ENCODE measurements around the gene KLHL18.
"Not testable (repeated sequence)": the region's sequence is repeated elsewhere in the genome, so short reads cannot be mapped to it uniquely, and the experiment has no call there.

KLHL18 gene

DNA sequence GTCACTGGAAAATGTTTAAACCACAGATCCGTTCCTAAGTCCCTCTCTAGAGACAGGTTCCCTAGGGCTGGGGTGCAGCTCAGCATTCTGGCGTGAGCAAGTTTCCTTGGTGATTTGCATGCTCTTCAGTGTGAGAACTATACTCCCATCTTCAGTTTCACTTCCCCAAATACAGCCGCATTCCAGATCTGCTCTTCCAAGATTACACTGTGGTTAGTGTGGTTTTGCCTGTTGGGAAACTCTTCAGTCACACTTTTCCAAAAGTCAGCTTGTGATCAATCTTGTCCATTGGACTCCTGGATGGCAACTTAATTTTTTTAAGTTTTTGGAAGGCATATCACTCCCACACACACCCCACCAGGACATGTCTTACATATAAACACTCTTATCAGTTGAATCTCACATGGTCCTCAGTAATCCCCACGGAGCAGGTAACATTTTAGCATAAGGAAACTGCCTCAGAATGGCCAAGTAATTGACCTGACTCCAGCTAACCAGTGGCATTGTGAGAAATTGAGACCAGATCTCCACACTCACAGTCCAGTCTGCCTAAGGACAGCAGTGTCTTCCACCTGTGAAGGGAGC, 64.6 kb downstream of the KLHL18 start:
- DNase-seq (ENCODE audit: insufficient read length, low spot score), result no peak
- FAIRE-seq, result no peak
- TF ChIP-seq, protein P1, sequence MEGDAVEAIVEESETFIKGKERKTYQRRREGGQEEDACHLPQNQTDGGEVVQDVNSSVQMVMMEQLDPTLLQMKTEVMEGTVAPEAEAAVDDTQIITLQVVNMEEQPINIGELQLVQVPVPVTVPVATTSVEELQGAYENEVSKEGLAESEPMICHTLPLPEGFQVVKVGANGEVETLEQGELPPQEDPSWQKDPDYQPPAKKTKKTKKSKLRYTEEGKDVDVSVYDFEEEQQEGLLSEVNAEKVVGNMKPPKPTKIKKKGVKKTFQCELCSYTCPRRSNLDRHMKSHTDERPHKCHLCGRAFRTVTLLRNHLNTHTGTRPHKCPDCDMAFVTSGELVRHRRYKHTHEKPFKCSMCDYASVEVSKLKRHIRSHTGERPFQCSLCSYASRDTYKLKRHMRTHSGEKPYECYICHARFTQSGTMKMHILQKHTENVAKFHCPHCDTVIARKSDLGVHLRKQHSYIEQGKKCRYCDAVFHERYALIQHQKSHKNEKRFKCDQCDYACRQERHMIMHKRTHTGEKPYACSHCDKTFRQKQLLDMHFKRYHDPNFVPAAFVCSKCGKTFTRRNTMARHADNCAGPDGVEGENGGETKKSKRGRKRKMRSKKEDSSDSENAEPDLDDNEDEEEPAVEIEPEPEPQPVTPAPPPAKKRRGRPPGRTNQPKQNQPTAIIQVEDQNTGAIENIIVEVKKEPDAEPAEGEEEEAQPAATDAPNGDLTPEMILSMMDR (IDR thresholded peaks at IDR 0.05; ENCODE audit: insufficient read depth, missing control alignments), result no peak

DNA sequence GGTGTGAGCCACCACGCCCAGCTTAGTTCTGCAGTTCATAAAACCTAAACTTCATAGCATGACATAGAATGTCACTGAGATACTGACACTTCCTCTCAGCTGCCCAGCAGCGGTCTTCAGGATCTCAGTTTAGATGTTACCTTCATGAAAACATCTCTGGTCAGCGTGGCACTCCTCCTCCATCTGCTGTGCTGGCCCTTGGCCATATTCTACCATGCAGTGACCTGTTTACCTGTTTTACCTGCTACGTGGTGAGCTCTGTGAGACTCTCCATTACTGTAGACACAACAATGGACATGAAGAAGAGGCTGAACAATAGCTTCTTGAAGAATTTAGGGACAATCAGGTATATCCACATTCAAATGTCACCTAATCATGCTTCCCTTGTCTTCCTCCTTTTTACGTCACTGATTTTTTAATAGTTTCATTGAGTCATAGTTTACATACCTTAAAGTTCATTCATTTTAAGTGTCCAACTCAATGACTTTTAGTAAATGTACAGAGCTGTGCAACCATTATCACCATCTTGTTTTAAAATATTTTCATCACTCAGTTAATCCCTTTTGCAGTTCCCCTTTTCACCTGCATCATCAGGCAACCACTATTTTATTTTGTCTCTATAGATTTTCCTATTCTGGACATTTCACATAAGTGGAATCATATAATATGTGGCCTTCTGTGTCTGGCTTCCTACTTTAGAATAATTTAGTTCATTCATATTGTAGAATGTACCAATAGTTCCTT, 65.8 kb downstream of the KLHL18 start:
- no peak for DNase-seq (ENCODE audit: insufficient read length, low spot score)
- TF ChIP-seq, protein P1 (IDR thresholded peaks at IDR 0.05; ENCODE audit: insufficient read depth, missing control alignments), result no peak
- FAIRE-seq, result no peak

DNA sequence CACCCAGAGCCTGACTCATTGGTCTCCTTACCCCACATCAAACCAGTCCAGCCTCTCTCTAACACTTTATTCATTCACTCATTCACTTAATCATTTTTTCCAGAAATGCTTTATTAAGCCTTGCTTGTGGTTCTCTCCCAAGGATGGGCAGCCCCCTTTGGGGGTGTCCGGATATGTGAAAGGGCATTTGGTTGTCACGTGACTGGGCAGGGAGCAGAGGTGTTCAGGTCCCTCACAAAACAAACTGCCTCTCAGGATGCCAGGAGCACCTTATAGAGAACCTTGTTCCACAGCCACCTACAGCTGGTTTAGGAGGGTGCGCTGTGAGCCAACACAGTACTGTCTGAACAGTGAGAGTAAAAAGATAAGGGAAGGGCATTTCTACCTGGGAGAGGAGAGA, 72.3 kb downstream of the KLHL18 start:
- TF ChIP-seq, protein P1 (IDR thresholded peaks at IDR 0.05; ENCODE audit: insufficient read depth, missing control alignments), result no peak
- no peak for FAIRE-seq
- DNase-seq (ENCODE audit: insufficient read length, low spot score), result no peak

DNA sequence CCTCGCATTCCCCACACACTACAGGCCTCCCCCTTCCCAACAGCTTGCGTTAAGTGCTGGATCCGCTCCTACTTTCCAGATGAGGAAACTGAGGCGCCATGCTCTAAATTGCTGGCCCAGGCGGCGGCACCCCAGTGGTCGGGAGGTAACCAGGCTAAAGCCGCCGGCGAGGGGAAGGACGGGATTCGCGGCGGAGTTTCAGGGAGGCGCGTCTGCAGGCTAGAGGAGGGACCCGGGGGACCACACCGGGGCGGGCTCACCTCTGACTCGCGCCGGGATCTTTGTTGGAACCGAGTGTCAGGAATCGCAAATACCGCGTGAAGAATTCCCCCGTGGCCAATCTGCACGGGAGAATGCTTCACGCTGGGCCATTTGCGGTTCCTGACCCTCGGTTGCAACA, 73.5 kb downstream of the KLHL18 start:
- TF ChIP-seq, protein P1 (IDR thresholded peaks at IDR 0.05; ENCODE audit: insufficient read depth, missing control alignments), result no peak
- FAIRE-seq (no peak), DNase-seq (ENCODE audit: insufficient read length, low spot score) (no peak)

DNA sequence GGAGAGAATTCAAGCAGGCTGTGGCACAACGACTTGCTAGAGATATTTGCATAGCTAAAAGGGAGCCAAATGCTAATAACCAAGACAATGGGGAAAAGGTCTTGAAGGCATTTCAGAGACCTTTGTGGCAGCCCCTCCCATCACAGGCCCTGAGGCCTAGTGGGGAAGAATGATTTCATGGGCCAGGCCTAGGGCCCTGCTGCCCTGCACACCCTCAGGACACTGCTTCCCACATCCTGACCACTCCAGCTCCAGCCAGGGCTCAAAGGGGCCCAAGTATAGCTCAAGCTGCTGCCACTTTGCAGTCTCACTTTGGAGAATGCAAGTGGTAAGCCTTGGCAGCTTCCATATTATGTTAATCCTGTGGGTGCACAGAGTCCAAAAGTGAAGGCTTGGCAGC, 76.6 kb downstream of the KLHL18 start:
- FAIRE-seq (no peak), DNase-seq (ENCODE audit: insufficient read length, low spot score) (no peak)
- TF ChIP-seq, protein P1 (IDR thresholded peaks at IDR 0.05; ENCODE audit: insufficient read depth, missing control alignments), result no peak

DNA sequence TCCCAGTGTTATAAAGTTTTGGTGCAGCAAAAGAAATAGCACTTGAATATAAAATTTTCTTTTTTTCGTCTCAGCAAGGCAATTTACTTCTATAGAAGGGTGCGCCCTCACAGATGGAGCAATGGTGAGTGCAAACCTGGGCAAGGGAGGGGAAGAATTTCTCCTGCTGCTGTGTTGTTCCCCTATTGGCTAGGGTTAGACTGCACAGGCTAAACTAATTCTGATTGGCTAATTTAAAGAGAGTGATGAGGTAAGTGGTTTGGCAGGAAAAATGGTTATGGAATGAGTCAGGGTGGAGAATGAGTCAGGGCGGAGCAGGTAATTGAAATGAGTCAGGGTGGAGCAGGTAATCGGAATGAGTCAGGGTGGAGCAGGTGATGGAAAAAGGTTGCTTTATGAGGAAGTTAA, 77.4 kb downstream of the KLHL18 start:
- not testable (repeated sequence) for DNase-seq (ENCODE audit: insufficient read length, low spot score); FAIRE-seq

DNA sequence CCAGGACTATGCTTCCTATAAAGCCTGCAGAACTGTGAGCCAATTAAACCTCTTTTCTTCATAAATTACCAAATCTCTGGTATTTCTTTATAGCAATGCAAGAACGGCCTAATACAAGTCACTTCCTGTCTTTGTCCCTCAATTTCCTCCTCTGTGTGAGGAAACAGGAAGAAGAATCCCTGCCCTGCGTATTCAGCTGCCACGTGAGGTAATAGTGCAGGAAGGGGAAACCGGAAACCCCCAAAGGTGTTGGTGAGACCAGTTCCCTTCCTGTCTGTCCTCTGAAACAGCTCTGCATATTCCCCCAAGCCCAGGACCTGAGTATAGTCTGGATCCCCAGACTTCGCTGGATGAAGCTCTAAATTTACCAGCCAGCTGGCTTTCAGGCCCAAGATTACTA, 80.0 kb downstream of the KLHL18 start:
- TF ChIP-seq, protein P1 (IDR thresholded peaks at IDR 0.05; ENCODE audit: insufficient read depth, missing control alignments), result no peak
- no peak for FAIRE-seq

More for the DNA sequence above, 80.0 kb downstream of the KLHL18 start:
- no peak for DNase-seq (ENCODE audit: insufficient read length, low spot score)

Measured in D721Med (cell line).